Right atrium auricular region (tissue), 2 donors: Measurements from ENCODE around the gene MLC1. TPM values are rescaled to one million over a fixed set of nuclear protein-coding genes. Genes with fewer than 3 reads are reported as not detected.

ENCODE experiments used
- DNase-seq: peaks from one replicate; pipeline ENCODE4 v3.0.0-alpha.2; 2019; ENCODE audit warnings: low spot score
- H3K27ac ChIP-seq, 2 donors: fragments of 200-600 bp; sonication (generic); 1 replicate in 1 of 2; 2 replicates in 1 of 2; pipeline ENCODE4 v1.5.1; 2016 to 2019
- H3K27me3 ChIP-seq, 2 donors: fragments of 200-600 bp; sonication (generic); one replicate each; pipeline versions ENCODE4 v1.5.1 to v1.6.0; 2017 to 2019
- H3K36me3 ChIP-seq: fragments of 200-600 bp; sonication (generic); one replicate; pipeline ENCODE4 v1.5.1; 2016
- H3K4me1 ChIP-seq, 2 donors: fragments of 200-600 bp; sonication (generic); one replicate each; pipeline versions ENCODE4 v1.5.1 to v1.6.0; 2017 to 2019
- H3K4me3 ChIP-seq, 2 donors: fragments of 200-600 bp; sonication (generic); 1 replicate in 1 of 2; 2 replicates in 1 of 2; pipeline ENCODE4 v1.5.1; 2017 to 2019; ENCODE audit warnings: mild to moderate bottlenecking in 1 of 2, moderate library complexity in 1 of 2
- H3K9me3 ChIP-seq, 2 donors: fragments of 200-600 bp; sonication (generic); one replicate each; pipeline ENCODE4 v1.5.1; 2019
- total RNA-seq, 2 donors: library from RNA; depleted of rRNA; stranded (reverse); fragments of >200 nt; gene quantifications; one replicate each; pipeline ENCODE4 v1.1.0, GENCODE V29; 2016
- TF ChIP-seq, protein P1 (sequence below), 2 donors: fragments of 200-600 bp; sonication (generic); IDR thresholded peaks; one replicate each; pipeline ENCODE4 v1.5.1; 2019; ENCODE audit warnings: antibody characterized with exemption in 2 of 2

MLC1 gene
- total RNA-seq, 2 donors from 2014 or later: 0.71 TPM; not detected in 1

- H3K27ac ChIP-seq: no peak overlapping the region
- H3K27me3 ChIP-seq: peaks cover 10 to 13% of the 10 kb centered on the region in 2 donors
- no peaks in the 10 kb centered on the region for H3K9me3 ChIP-seq
- no peaks in the 10 kb centered on the region for H3K36me3 ChIP-seq
- DNase-seq: no peak
- H3K4me3 ChIP-seq: peak overlapping the region in 1 of 2 donors; percentile 27
- H3K4me1 ChIP-seq: peaks cover 0 to 15% of the 10 kb centered on the region in 2 donors
- TF ChIP-seq, protein P1, sequence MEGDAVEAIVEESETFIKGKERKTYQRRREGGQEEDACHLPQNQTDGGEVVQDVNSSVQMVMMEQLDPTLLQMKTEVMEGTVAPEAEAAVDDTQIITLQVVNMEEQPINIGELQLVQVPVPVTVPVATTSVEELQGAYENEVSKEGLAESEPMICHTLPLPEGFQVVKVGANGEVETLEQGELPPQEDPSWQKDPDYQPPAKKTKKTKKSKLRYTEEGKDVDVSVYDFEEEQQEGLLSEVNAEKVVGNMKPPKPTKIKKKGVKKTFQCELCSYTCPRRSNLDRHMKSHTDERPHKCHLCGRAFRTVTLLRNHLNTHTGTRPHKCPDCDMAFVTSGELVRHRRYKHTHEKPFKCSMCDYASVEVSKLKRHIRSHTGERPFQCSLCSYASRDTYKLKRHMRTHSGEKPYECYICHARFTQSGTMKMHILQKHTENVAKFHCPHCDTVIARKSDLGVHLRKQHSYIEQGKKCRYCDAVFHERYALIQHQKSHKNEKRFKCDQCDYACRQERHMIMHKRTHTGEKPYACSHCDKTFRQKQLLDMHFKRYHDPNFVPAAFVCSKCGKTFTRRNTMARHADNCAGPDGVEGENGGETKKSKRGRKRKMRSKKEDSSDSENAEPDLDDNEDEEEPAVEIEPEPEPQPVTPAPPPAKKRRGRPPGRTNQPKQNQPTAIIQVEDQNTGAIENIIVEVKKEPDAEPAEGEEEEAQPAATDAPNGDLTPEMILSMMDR (IDR thresholded peaks at IDR 0.05): no peak
These were observed 26.0 kb downstream of the MLC1 start for GRCh38 chr22:50058906-50059880.

DNA sequence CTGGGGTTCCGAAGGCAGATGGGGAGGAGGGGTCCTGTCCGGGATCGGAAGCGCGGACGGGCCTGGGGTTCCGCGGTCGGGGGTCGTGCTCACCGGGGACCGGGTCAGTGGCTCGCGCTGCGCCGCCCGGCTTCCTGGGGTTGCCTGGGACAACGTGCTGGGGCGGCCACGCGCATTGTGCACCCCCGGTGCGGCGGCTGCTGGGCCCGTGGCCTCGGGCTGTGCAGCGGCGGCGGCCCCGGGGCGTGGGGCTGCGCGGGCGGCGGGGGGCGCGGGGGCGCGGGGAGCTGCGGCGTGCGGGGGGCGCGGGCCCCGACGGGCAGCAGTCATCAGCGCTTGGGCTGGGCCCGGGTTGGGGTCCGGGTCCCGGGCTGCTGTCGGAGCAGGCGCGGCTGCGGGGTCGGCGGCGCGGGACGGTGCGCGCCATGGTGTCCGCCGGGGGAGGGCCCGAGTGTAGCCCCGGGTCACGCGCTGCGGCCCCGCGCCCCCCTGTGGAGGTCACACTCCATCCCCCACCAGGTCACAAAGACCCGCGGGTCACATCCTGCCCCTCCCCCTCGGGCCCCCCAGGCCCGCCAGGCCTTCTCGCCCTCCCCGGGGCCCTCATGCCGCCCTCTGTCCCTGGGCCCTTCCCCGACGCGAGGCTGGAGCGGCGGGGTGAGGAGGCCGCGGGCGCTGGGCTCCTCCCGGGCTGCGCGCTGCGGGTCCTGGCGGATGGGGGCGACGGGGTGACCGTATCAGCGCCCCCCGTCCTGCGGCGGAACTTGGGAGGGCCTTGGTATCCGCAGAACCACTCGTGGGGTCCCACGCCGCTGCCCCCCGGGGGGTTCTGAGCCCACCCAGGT lies 26.9 kb downstream of the MLC1 start, which contains the start of gene TTLL8:
TSS of gene TTLL8 (minus strand) at position 238 of the 845 bp plus-strand sequence.
- Histone ChIP-seq H3K4me1 (peaks cover 0 to 15% of the 10 kb centered on the region in 2 donors), H3K9me3 (peaks cover 0 to 6% of the 10 kb centered on the region in 2 donors), H3K36me3 (no peaks in the 10 kb centered on the region), H3K27ac (no peak within 1 kb of the TSS), H3K4me3 (peak within 1 kb of the TSS in 1 of 2 donors; percentile 27), H3K27me3 (peaks cover 10 to 13% of the 10 kb centered on the region in 2 donors)
- TF ChIP-seq, protein P1 (IDR thresholded peaks at IDR 0.05): no peak
- no peak for DNase-seq

GRCh38 chr22:50057278-50058060 lies 27.8 kb downstream of the MLC1 start:
- DNase-seq: no peak
- Histone ChIP-seq H3K27ac (no peak overlapping the region), H3K27me3 (peaks cover 10 to 13% of the 10 kb centered on the region in 2 donors), H3K4me3 (no peak overlapping the region), H3K4me1 (peaks cover 0 to 15% of the 10 kb centered on the region in 2 donors), H3K9me3 (peaks cover 0 to 11% of the 10 kb centered on the region in 2 donors), H3K36me3 (no peaks in the 10 kb centered on the region)
- TF ChIP-seq, protein P1 (IDR thresholded peaks at IDR 0.05): no peak

DNA sequence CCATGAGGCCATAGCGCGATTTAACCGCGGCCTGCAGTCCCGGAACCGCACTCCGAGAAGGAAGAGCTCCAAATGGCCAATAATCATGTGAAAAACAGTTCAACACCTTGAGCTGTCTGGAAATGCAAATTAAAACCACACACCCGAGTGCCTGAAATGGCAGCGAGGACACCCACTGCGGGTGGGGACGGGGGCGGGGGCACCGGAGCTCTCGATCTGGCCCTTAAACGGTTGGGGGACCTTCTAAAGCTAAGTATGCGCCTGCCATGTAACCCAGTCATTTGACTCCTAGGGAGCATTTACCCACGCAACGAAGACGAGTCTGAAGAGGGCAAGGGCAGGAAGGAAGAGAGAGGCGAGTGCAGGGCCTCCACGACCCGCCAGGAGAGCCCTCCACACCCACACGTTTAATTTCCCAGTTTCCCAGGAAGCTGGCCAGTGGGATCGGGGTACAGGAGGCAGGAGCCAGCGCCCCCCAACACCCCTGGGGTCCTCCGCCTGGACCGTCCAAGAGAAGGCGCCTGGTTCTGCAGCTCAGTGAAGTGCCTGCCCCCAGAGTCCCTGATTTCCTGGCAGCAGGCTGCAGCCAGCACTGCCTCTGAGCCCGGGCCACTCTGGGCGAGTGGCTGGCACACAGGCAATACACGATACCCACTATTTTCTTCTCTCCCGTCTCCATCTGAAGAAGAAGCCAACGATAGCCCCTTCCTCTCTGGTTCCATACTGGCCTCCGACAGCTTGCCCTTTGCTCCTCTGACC lies 28.8 kb downstream of the MLC1 start:
- H3K9me3 ChIP-seq: peaks cover 0 to 11% of the 10 kb centered on the region in 2 donors
- H3K27ac ChIP-seq: no peak overlapping the region
- TF ChIP-seq, protein P1 (IDR thresholded peaks at IDR 0.05): no peak
- H3K27me3 ChIP-seq: peaks cover 10 to 13% of the 10 kb centered on the region in 2 donors
- H3K4me1 ChIP-seq: peaks cover 0 to 15% of the 10 kb centered on the region in 2 donors
- no peak overlapping the region for H3K4me3 ChIP-seq
- DNase-seq: no peak
- H3K36me3 ChIP-seq: no peaks in the 10 kb centered on the region
